GOT3 (cell line): Measurements from ENCODE around the gene PPP1R7.
"Not testable (repeated sequence)": the region's sequence is repeated elsewhere in the genome, so short reads cannot be mapped to it uniquely, and the experiment has no call there.

Experiments used
- DNase-seq: peaks from one replicate; lab custom pipeline; 2025; ENCODE audit warnings: mixed read lengths; lab: John Stamatoyannopoulos, UW

The PPP1R7 gene

DNA sequence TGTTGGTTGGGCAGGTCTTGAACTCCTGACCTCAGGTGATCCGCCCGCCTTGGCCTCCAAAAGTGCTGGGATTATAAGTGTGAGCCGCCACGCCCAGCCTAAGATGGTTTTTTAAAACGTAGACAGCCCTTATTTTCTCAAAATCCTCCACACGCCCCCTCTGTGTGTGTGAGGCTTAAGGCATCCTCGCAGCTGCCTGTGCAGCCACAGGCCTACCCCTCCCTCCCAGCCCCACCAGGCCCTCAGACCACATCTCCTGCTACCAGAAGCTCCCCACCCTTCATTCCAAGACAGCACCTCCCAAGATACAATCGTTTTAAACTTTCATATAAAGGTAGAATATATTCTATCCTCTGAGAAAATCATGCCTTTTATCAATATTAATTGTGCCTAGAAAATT lies 43.0 kb downstream of the PPP1R7 start:
- no peak for DNase-seq

DNA sequence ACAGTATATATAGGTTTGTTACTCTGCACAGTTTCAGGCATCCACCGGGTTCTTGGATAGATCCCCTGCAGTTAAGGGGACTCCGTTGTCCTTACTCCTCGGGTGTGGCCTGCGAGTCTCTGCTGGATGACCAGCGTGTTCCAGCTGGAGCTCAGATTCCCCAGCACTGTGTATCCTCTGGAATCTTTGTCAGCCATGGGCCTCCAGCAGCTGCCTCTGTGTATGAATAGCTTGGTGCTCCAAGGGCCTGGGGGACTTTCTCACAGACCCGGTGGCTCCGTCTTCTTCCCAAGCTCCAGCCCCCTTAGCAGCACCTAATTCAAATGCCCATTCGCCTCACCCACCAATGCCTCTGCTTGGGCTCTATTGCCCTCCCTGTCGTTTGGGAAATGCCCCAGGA lies 44.5 kb downstream of the PPP1R7 start:
- DNase-seq, result no peak

DNA sequence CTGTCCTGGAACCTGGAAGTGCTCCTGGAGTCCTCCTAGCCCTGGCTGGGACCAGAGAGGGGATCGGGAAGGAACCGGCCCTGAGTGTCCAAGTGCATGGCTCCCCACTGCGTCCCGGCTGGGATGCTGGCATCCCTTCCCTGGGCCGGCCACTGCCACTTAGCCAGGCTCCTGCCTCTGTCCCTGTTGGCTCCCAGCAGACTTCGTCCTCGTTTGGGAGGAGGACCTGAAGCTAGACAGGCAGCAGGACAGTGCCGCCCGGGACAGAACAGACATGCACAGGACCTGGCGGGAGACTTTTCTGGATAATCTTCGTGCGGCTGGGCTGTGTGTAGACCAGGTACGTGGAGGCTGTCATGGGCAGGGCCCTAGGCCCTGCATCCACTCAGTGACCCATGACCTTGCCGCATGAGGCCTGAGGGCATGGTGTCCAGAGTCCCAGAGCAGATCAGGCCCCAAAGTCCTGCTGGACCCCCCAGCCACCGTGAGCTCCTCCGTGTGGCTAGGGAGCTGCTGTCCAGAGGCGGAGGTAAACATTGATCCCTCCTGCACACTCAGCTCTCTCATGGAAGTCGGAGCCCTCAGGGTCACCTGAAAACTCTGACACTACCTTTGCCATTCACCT lies 45.4 kb downstream of the PPP1R7 start:
- DNase-seq, result no peak

DNA sequence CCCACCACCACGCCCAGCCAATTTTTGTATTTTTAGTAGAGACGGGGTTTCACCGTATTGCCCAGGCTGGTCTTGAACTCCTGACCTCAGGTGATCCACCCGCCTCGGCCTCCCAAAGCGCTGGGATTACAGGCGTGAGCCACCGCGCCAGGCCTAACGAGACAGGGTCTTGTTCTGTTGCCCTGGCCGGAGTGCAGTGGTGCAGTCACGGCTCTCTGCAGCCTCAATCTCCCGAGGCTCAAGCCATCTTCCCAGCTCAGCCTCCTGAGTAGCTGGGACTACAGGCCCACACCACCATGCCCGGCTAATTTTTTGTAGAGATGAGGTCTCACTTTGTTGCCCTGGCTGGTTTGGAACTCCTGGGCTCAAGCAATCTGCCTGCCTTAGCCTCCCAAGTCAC lies 47.0 kb downstream of the PPP1R7 start:
- not testable (repeated sequence) for DNase-seq

DNA sequence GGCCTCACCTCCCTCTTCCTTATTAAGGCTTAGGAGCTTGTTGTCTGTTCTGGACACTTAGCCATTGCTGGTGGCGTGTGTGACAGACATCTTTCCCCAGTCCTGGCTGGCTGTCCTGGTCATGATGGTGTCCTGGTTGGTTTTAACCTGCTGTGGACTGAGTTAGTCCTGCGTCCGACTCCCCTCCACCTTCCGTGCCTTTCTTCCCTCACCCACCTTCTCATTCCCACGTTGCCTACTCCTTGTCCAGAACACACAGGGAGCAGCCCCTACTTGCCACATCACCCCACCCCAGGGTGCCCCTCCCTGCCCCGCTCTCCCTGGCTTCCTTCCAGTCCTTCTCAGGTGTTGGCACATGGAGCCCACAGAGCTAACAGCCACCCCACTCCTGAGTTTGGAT lies 47.7 kb downstream of the PPP1R7 start:
- no peak for DNase-seq

DNA sequence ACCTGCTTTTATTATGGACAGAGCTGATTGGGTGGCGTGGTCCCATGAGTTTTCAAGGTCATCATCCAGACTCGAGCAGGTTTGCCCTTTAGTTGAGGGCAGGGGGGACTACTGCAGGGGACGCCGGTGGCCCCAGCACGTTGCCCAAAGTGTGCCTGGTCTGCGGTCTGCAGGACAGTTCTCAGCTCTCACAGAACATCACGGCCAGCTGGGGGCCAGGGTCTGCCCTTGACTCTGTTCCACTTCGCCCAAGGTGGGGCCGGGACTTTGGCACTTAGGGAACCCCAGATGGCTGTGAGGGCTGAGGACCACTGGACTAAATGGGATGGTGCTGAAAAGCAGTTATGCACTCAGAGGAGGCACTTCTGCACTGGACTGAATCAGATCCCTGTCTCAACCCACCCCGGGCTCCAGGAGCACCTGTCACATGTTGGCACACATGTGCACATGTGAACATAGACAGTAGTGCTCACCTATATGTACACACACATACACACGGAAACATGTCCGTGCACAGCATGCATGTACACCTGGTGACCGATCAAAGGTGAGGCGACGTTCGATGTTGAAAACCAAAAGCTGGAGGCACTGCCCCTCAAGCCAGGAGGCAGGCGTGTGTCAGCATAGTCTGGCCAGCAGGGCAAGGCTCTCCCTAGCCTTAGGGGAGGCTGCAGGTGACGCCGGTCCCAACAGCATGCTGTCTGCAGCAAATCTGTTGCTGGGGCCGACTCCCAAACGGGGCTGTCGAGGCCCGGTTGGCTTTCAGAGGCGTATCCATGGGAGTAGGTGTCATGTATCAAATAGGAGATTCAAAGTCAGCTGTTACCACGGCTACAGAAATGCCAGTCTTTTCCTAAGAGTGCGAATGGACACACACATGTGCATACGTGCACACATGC lies 48.4 kb downstream of the PPP1R7 start:
- DNase-seq, result no peak

DNA sequence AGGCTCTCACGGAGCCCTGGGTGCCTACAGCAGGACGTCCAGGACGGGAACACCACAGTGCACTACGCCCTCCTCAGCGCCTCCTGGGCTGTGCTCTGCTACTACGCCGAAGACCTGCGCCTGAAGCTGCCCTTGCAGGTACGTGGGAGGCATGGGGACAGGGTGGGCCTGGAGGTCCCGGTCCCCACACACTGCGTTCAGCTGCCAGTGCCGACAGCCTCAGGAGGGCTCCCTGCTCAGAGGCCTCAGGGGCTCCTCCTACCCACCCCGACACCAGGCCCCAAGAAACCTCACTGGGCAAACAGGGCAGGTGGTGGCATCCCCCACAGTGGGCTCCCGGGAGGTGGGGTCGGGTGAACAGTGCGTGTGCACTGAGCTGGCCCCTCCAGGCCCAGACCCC lies 49.0 kb downstream of the PPP1R7 start:
- no peak for DNase-seq

DNA sequence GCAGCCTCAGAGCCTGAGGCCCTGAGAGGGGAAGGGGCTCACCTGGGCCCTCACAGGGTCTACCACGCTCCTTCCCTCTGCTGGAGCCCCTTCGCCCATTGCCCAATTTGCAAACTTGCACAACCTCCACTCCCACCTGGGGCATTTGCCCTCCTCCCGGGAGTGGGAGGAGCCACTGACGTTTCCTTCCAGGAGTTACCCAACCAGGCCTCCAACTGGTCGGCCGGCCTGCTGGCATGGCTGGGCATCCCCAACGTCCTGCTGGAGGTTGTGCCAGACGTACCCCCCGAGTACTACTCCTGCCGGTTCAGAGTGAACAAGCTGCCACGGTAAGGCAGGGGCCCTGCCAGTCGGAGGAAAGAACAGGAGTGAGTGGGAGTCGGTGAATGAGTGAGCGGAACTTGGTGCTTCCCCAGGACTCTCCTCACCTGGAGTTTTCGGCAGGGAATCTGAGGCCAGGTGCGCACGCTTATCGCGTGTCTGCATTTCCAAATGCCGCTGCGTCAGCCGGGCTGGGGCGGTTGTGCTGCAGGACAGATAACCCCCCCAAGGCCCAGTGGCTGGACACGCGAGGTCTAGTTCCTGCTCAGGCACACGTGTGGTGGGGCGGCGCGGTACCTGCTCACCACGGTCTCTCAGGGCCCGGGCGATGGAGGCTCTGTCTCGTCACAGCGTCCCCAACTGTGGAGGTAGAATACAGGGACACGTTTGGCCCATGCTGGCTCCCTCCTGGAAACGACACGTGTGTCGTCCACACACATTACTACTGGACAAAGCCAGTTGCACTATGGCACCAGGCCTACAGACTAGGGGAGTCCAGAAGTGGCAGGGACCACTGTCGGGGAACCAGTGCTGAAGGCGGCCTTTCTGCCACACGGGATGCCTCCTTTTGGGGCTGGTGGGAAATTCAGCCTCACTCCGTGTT lies 49.9 kb downstream of the PPP1R7 start:
- DNase-seq, result no peak

DNA sequence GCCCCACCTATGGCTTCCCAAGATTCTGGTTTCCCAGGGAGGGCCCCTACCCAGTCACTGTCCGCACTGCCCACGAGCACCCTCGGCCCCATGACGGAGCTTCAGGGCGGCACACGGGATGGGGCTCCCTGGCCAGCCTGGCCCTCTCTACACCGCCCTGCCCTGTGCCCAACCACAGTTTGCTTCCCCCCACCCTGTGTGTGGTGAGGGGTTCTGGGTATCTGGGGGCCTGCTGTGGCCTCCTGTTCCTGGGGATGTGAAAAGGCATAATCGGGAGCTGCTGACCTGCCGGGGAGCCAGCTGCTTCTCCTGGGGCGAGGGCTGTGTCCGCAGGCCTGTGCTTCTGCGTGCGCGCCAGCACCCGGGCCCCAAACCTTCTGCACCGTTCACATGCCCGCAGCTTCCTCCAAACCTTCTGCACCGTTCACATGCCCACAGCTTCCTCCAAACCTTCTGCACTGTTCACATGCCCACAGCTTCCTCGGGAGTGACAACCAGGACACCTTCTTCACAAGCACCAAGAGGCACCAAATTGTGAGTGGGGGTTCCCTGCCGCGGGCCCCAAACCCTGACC lies 50.6 kb downstream of the PPP1R7 start:
- no peak for DNase-seq

DNA sequence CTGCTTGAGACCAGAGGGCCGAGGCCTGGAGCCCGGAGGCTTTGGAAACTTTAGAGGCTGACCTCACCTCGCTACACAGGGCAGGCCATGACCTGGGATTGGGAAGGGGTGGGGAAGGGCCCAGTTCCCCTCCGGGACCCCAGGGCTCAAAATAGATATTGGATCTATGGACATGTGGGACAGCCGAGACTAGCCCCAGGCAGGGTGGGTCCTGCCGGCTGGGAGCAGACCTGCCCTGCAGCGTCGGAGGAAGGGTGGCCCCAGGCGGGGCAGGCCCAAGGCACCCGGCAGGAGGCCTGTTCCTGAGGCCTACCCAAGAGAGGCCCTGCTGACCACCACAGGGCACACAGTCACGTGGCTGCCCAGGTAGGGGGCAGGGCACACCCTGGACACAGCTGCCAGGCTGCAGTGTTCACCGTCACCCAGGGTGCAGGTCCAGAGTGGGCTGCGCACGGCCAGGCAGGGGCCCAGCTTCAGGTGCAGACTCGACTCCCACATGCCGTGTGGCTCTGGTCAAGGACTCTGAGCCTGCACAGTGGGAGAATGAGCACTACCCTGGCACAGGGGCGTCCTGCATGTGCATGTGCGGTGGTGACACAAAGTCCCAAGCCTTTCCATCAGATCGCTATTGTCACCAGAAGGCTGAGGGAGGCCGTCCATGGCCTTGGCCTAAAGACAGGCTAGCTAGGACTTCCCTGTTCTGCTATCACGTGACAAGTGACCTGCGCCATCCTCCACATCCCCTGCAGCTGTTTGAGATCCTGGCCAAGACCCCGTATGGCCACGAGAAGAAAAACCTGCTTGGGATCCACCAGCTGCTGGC lies 51.4 kb downstream of the PPP1R7 start:
- no peak for DNase-seq

DNA sequence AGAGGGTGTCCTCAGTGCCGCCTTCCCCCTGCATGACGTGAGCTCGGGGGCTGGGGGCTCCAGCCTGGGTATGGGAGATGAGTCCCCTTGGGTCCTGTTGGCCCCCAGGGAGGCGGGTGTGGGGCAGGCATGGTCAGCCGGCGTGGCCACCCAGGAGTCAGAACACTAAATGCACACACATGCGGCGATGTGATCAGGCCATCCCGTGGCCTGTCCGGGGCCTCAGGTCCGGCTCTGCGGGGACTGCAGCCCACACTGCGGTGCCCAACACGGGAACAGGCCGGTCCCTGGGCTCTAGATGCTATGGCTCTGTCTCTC lies 52.0 kb downstream of the PPP1R7 start:
- no peak for DNase-seq

DNA sequence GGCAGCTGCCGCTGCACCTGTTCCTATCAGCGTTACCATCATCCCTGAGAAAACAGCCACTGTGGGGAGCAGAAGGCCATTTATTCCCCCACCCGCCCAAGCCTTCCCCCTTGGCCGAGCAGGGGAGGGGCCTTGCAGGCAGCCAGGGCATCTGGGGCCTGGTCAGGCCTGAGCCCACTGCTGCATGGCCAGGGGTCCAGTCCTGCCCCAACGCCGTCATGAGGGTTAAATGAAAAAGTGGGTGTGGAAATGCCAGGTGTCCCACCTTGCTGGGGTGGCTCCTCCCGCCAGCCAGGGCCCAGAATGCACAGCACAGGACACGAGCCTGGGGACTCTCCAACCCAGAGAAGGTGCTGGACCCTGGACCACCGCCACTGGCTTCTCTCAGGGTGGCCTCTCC lies 52.4 kb downstream of the PPP1R7 start:
- DNase-seq, result no peak

DNA sequence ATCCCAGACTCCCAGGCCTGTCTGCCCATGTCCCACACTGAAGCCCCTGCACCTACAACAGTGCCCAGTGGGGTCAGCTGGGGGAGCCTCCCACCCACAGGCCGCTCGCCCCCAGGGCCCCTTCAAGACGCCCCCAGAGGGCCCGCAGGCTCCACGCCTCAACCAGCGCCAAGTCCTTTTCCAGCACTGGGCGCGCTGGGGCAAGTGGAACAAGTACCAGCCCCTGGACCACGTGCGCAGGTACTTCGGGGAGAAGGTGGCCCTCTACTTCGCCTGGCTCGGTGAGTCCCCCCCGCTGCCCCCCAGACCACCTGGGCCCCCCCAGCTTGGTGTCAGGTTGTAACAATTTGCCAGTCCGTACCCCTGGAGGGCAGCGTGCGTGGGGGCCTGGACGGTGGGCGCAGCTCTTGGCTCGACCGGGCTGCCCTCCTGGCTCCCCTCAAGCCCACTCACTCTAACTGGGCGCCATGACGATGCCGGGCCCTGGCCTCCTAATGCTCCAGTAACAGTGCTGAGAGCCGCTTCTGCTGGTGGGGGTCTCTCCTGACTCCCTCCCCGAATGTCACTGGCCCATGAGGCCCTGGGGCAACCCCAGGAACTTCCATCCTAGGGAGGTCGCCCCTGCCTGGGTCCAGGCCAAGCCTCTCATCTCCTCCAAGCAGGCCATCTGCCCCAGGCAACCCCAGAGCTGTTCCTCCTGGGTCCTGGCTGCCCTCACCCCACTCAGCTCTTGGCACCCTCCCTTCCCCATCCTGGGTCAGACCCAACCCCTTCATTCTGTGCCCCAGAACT lies 53.1 kb downstream of the PPP1R7 start:
- no peak for DNase-seq

DNA sequence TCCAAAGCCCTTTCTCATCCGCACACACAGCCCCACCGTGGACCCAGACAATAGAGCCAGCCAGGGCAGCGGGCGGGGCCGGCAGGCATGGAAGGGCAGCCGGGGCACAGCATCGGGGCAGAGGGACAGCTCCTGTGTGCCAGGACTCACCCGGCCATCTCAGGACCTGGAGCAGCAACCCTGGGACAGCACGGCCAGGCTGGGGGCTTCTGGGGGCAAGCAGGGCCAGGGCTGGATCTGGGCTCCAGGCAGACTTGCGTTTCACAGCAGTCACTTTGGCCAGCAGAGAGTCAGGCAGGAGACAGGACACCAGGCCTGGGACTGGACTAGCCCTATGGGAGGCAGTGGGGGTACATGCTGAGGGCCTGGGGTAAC lies 53.7 kb downstream of the PPP1R7 start:
- no peak for DNase-seq

DNA sequence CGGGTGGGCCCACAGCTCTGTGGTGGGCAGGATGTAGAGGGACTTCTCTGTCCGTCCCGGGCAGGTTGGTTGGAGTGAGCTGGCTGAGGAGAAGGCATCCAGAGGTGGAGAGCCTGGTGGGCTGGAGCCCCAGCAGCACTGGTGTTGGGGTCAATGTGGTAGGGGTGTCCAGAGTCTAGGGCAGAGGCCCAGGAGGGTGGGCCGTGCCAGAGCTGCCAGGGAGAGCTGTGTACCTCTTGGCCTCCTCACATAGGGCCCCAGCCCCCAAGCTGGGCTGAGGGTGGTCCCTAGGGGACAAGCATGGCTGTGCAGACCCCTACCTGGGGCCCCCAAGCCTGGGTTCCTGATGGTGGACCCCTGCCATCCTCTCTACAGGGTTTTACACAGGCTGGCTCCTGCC lies 54.2 kb downstream of the PPP1R7 start:
- DNase-seq, result no peak

DNA sequence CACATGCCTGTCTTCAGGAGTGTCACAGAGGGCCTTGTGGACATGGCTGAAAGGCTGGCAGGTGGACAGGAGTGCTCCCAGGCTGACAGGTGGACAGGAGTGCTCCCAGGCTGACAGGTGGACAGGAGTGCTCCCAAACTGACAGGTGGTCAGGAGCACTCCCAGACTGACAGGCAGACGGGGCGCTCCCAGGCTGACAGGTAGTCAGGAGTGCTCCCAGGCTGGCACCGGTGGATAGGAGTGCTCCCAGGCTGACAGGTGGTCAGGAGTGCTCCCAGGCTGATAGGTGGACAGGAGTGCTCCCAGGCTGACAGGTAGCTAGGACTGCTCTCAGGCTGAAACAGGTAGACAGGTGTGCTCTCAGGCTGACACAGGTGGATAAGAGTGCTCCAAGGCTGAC lies 54.8 kb downstream of the PPP1R7 start:
- DNase-seq, result no peak

DNA sequence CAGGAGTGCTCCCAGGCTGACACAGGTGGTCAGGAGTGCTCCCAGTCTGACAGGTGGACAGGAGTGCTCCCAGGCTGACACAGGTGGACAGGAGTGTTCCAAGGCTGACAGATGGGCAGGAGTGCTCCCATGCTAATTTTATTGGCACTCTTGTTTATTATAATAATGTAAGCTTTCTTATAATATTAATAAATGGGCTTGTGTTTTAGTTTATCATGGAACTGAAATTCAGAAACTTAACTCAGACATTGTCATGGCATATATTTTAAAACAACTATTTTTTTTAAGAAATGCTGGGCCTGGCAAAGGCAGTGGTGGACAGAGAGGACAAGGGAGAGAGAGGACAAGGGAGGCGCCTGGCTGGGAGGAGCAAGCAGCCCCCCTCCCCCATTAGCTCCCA lies 56.9 kb downstream of the PPP1R7 start:
- DNase-seq, result no peak

DNA sequence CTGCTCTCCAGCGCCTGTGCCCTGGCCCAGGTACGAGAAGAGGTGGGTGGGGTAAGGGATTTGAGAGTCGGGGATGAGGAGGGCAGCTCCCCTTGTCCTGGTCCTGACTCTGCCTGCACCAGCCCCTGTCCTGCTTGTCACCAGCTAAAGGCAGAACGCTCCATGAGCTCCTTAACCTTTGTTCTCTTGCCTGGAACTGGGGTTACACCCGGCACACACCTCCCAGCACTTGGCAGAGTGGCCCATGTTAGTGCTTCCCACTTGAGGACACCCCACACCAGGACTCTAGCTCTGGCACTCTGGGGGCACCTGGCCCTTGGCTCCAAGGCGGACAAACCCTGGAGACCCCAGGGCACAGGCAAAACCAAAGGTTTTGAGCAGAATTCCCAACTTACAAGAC lies 57.4 kb downstream of the PPP1R7 start:
- DNase-seq, result no peak

DNA sequence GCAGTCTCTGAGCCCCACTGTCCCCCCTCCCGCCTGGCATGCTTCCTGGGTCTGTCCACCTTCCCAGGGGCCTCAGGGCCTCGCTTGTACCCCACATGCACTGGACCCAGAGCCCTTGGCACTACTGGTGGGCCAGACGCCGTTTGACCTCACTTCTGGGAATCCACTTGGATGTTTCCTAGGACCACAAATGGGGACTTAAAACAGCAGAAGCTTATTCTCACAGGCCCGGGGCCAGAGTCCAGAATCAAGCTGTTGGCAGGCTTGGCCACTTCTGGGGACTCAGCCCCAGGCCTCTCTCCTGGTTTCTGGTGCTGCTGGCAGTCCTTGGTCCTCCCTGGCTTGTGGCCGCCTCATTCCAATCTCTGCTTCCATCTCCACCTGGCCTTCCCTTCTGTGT lies 57.8 kb downstream of the PPP1R7 start:
- DNase-seq, result no peak

DNA sequence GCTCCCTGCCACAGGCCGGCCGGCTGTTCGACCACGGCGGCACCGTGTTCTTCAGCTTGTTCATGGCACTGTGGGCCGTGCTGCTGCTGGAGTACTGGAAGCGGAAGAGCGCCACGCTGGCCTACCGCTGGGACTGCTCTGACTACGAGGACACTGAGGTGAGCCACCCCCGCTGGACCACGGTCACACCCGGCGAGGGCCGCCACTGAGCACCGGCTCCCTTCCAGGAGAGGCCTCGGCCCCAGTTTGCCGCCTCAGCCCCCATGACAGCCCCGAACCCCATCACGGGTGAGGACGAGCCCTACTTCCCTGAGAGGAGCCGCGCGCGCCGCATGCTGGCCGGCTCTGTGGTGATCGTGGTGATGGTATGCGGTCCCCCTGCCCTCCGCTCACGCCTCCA lies 59.0 kb downstream of the PPP1R7 start:
- DNase-seq, result no peak

DNA sequence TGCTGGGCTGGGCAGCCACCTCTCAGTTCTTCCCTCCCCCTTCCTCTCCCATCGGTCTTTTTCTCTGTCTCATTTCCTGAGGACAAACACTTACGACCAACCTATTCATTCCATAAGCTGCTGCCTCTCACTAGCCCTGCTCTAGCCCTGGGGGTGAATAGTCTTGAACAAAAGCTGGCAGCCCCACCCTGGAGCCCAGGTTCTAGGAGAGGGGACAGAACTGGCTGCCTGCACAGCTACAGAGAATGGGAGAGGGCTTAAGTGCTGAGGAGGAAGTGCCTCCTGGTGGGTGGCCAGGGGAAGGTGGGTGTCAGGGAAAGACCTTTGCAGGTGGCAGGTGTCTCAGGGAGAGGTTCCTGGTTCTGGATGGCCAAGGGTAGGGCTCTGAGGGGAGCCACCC lies 61.0 kb downstream of the PPP1R7 start:
- DNase-seq, result no peak
